GM12878 (cell line): Measurements from ENCODE around the gene CFAP61. TPM values are rescaled to one million over a fixed set of nuclear protein-coding genes. Genes with fewer than 3 reads are reported as not detected.
A peak's percentile ranks its signal among the peaks of the same experiment; 100 is the strongest.

Experiments
- ATAC-seq: fragments of 200-7000 bp; cut with Tn5 transposase; 3 replicates; pipeline ENCODE4 v1.9.1; 2020; ENCODE audit warnings: mild to moderate bottlenecking, moderate library complexity
- BruUV-seq: library from RNA; stranded (reverse); fragments of 400-500 nt; replicated peaks from 2 replicates; lab custom pipeline; 2021; lab: Mats Ljungman, UMichigan
- CTCF ChIA-PET: fragments of 300-600 bp; sonication (Branson Sonifier 250); formaldehyde crosslinking; extraction: SDS; loops from one replicate; lab custom pipeline; 2021; ENCODE audit warnings: inconsistent platforms; lab: Yijun Ruan, JAX
- POLR2A ChIA-PET: fragments of 350-600 bp; formaldehyde crosslinking; extraction: SDS; loops from one replicate; lab custom pipeline; 2021; ENCODE audit warnings: inconsistent platforms; lab: Charles Lee
- RAD21 ChIA-PET: fragments of 300-600 bp; sonication (Branson Sonifier 250); formaldehyde crosslinking; loops from one replicate; lab custom pipeline; 2023; ENCODE audit warnings: antibody characterized with exemption; ENCODE audit not compliant: unreplicated experiment; lab: Charles Lee
- SMC1A ChIA-PET: fragments of 300-600 bp; sonication (Branson Sonifier 250); formaldehyde crosslinking; loops from one replicate; lab custom pipeline; 2023; ENCODE audit not compliant: unreplicated experiment, uncharacterized antibody; lab: Charles Lee
- DNase-seq: peaks from one replicate; pipeline ENCODE4 v3.0.0-alpha.2; 2011; ENCODE audit warnings: low read depth, low spot score
- FAIRE-seq: peaks from 3 replicates; lab custom pipeline; 2011; peaks lifted over from hg19 to GRCh38; lab: Jason Lieb, UNC
- H2AFZ ChIP-seq: 2 replicates; pipeline ENCODE4 v1.6.0; 2011; ENCODE audit warnings: low read depth, low read length, control low read depth; ENCODE audit not compliant: control insufficient read depth
- H3K27ac ChIP-seq: 2 replicates; pipeline ENCODE4 v1.5.1; 2011; ENCODE audit warnings: control low read depth; ENCODE audit not compliant: control insufficient read depth, insufficient read depth
- H3K27me3 ChIP-seq, 2 experiments: replicated peaks in 1 of 2; 2 replicates each; pipeline versions ENCODE4 v1.6.0 to v1.6.1; 2011; ENCODE audit warnings: low read length in 1 of 2; ENCODE audit not compliant: control insufficient read depth in 2 of 2, insufficient read depth in 2 of 2
- H3K36me3 ChIP-seq, 2 experiments: 2 replicates each; pipeline ENCODE4 v1.5.1; 2011; ENCODE audit warnings: low read length in 1 of 2; ENCODE audit not compliant: control insufficient read depth in 2 of 2, insufficient read depth in 2 of 2
- H3K4me1 ChIP-seq: 2 replicates; pipeline ENCODE4 v1.6.1; 2011; ENCODE audit warnings: mild to moderate bottlenecking, low read length, moderate library complexity, mixed read lengths; ENCODE audit not compliant: control insufficient read depth, insufficient read depth
- H3K4me2 ChIP-seq: 2 replicates; pipeline ENCODE4 v1.6.0; 2011; ENCODE audit warnings: control low read depth; ENCODE audit not compliant: control insufficient read depth, insufficient read depth
- H3K4me3 ChIP-seq: fragments of 200-600 bp; sonication (generic); 2 replicates; pipeline ENCODE4 v1.5.1; 2016
- H3K79me2 ChIP-seq: 2 replicates; pipeline ENCODE4 v1.6.0; 2011; ENCODE audit warnings: low read length; ENCODE audit not compliant: control insufficient read depth, insufficient read depth
- H3K9ac ChIP-seq: 2 replicates; pipeline ENCODE4 v1.8.0; 2011; ENCODE audit warnings: low read length, control low read depth, mixed read lengths; ENCODE audit not compliant: control insufficient read depth, insufficient read depth
- H3K9me3 ChIP-seq: replicated peaks from 3 replicates; pipeline ENCODE4 v1.5.1; 2011; ENCODE audit warnings: mild to moderate bottlenecking, low read length; ENCODE audit not compliant: control insufficient read depth, insufficient read depth
- H4K20me1 ChIP-seq: 2 replicates; pipeline ENCODE4 v1.6.0; 2011; ENCODE audit not compliant: control insufficient read depth, insufficient read depth
- BACH1 ChIP-seq: fragments of 450-650 bp; IDR thresholded peaks from 2 replicates; pipeline ENCODE4 v1.6.1; 2017; ENCODE audit warnings: mild to moderate bottlenecking, borderline replicate concordance
- ETV6 ChIP-seq, 2 experiments: fragments of 450-650 bp in 1 of 2; IDR thresholded peaks in 1 of 2; conservative IDR thresholded peaks in 1 of 2; 2 replicates each; pipeline ENCODE4 v1.6.1; 2014; ENCODE audit warnings: antibody characterized with exemption in 1 of 2, borderline replicate concordance in 1 of 2, low read depth in 1 of 2, mild to moderate bottlenecking in 1 of 2, moderate library complexity in 1 of 2
- FOXK2 ChIP-seq: fragments of 450-650 bp; IDR thresholded peaks from 2 replicates; pipeline ENCODE4 v1.6.1; 2017; ENCODE audit warnings: mild to moderate bottlenecking, moderate library complexity
- RAD21 ChIP-seq: IDR thresholded peaks from 2 replicates; pipeline ENCODE4 v1.6.1; 2011; ENCODE audit warnings: mild to moderate bottlenecking, low read depth, low read length, moderate library complexity; ENCODE audit not compliant: insufficient read depth
- SMC3 ChIP-seq: IDR thresholded peaks from 2 replicates; pipeline ENCODE4 v1.6.1; 2011; ENCODE audit warnings: low read length, improper control_type of control experiment, borderline replicate concordance
- YY1 ChIP-seq: IDR thresholded peaks from 2 replicates; pipeline ENCODE4 v1.6.1; 2011; ENCODE audit warnings: low read depth, mild to moderate bottlenecking, low read length
- whole genome bisulfite sequencing: methylation state at CpG from one replicate; pipeline ENCODE4 v1.1.6; 2016; ENCODE audit warnings: low lambda C conversion rate; ENCODE audit not compliant: insufficient replicate concordance, insufficient coverage; ENCODE audit errors: missing lambda C conversion rate; 5-methylcytosine and 5-hydroxymethylcytosine counted together
- in situ Hi-C: fragments of 300-500 bp; cut with MboI; formaldehyde crosslinking; loops from 9 replicates; pipeline ENCODE4 v1.14.3; 2018; ENCODE audit warnings: mixed read lengths
- intact Hi-C: fragments of 100-400 bp; cut with micrococcal nuclease; formaldehyde crosslinking; loops from one replicate; pipeline ENCODE4 v1.14.2; 2022; ENCODE audit not compliant: unreplicated experiment
- polyA plus RNA-seq, 11 experiments: library from polyadenylated mRNA; depleted of rRNA in 4 of 11; unstranded in 6 of 11; stranded (reverse) in 5 of 11; fragments of >200 nt; fragmentation: Nextera tagmentation in 4 of 11; fragmentation: Illumina TruSeq in 1 of 11; extraction: Ambion mirVana in 4 of 11; extraction: Trizol in 1 of 11; gene quantifications; 1 replicate in 1 of 11; 2 replicates in 10 of 11; pipeline versions ENCODE4 v1.2.1 to v1.2.3, GENCODE V29; 2011 to 2016; ENCODE audit warnings: inconsistent platforms in 2 of 11, missing spikeins in 2 of 11, low read depth in 1 of 11
- total RNA-seq, 4 experiments: library from RNA; depleted of rRNA in 3 of 4; stranded (reverse); fragments of >200 nt in 3 of 4; fragmentation: Illumina TruSeq in 1 of 4; extraction: Trizol in 1 of 4; gene quantifications; 2 replicates each; pipeline versions ENCODE4 v1.2.1 to v1.2.3, GENCODE V29; 2013 to 2021
- TF ChIP-seq, protein P1 (sequence below): IDR thresholded peaks from 2 replicates; pipeline ENCODE4 v1.6.1; 2011; ENCODE audit warnings: mild to moderate bottlenecking, low read depth, low read length, moderate library complexity; ENCODE audit not compliant: insufficient replicate concordance
- TF ChIP-seq, protein P2 (sequence below), 3 experiments: IDR thresholded peaks in 2 of 3; conservative IDR thresholded peaks in 1 of 3; 2 replicates each; pipeline ENCODE4 v1.5.1; 2011; ENCODE audit warnings: low read depth in 3 of 3, low read length in 3 of 3, mild to moderate bottlenecking in 3 of 3, control low read depth in 2 of 3, moderate library complexity in 2 of 3, inconsistent platforms in 1 of 3, mixed read lengths in 1 of 3; ENCODE audit not compliant: control insufficient read depth in 2 of 3, insufficient read depth in 1 of 3; ENCODE audit errors: extremely low read depth in 1 of 3

The CFAP61 gene
- total and polyA plus RNA-seq, 10 of the 15 experiments (the other 5 are each of a cell fraction or from before 2014, with no cell fraction given): 0.11 to 0.41 (median 0.24) TPM; not detected in 7

DNA sequence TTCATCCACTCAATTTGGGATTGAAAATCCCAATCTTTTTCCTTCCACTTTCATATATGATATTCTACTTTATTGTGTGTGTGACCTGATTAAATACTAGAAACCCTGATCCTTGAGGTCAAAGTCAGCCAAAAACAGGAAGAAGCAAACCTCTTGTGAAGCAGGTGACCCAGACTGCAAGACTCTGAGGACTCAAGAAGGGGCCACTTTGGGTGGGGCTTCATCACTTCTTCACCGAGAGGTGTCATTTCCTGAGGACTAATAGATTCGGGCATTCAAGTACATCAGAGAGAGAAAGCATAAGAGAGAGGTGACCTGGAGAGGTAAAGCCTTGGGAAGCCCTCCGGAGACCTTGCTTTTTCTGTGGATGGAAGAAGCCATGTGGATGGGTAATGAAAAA, 129.0 kb downstream of the CFAP61 start (continued):
- TF ChIP-seq, protein P1, sequence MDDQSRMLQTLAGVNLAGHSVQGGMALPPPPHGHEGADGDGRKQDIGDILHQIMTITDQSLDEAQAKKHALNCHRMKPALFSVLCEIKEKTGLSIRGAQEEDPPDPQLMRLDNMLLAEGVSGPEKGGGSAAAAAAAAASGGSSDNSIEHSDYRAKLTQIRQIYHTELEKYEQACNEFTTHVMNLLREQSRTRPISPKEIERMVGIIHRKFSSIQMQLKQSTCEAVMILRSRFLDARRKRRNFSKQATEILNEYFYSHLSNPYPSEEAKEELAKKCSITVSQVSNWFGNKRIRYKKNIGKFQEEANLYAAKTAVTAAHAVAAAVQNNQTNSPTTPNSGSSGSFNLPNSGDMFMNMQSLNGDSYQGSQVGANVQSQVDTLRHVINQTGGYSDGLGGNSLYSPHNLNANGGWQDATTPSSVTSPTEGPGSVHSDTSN: no peak
- TF ChIP-seq FOXK2 (no peak), BACH1 (no peak)

- no peaks in the 10 kb centered on the region for H3K36me3 ChIP-seq
- in situ Hi-C loops (no loop called here), intact Hi-C loops (loop anchor here (2.0 to 5.0 kb wide), 2 partner anchors 53 to 383 kb away; no protein-coding TSS in a partner anchor)
- RAD21 ChIA-PET: no interaction called here
- no TSS peak for BruUV-seq
- H3K9ac ChIP-seq: no peak overlapping the region
- peak; percentile 38; the same call in 1 of the 3 replicates for ATAC-seq
- peaks cover 3% of the 10 kb centered on the region; the same call in 1 of the 2 replicates for H3K4me1 ChIP-seq
- no peaks in the 10 kb centered on the region for H4K20me1 ChIP-seq
- no peak overlapping the region for H3K4me2 ChIP-seq
- no peak overlapping the region for H2AFZ ChIP-seq
- no peaks in the 10 kb centered on the region for H3K27me3 ChIP-seq
- WGBS: 36% methylated on average over 1 of the region's 1 CpG
- no peak for DNase-seq
- CTCF ChIA-PET: interaction anchor here (1.5 to 1.6 kb wide), 2 partner anchors 53 to 56 kb away, joined by 8 to 16 read pairs; no protein-coding TSS in a partner anchor
- FAIRE-seq: no peak
- no peak overlapping the region for H3K27ac ChIP-seq
- POLR2A ChIA-PET: no interaction called here
- SMC1A ChIA-PET: interaction anchor here (0.9 to 1.2 kb wide), 2 partner anchors 53 to 54 kb away, joined by 3 to 4 read pairs; no protein-coding TSS in a partner anchor
- TF ChIP-seq ETV6 (conservative IDR thresholded peaks at IDR 0.05 in 1 of 2, IDR thresholded peaks at IDR 0.05 in 1 of 2; ENCODE audit: borderline replicate concordance in 1 of 2, low read depth in 1 of 2) (no peak), YY1 (peak; percentile 73), SMC3 (peak; percentile 35; the same call in 1 of the 2 replicates), RAD21 (peak; percentile 33; the same call in 1 of the 2 replicates)
- TF ChIP-seq, protein P2, sequence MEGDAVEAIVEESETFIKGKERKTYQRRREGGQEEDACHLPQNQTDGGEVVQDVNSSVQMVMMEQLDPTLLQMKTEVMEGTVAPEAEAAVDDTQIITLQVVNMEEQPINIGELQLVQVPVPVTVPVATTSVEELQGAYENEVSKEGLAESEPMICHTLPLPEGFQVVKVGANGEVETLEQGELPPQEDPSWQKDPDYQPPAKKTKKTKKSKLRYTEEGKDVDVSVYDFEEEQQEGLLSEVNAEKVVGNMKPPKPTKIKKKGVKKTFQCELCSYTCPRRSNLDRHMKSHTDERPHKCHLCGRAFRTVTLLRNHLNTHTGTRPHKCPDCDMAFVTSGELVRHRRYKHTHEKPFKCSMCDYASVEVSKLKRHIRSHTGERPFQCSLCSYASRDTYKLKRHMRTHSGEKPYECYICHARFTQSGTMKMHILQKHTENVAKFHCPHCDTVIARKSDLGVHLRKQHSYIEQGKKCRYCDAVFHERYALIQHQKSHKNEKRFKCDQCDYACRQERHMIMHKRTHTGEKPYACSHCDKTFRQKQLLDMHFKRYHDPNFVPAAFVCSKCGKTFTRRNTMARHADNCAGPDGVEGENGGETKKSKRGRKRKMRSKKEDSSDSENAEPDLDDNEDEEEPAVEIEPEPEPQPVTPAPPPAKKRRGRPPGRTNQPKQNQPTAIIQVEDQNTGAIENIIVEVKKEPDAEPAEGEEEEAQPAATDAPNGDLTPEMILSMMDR (IDR thresholded peaks at IDR 0.05 in 2 of 3, conservative IDR thresholded peaks at IDR 0.05 in 1 of 3; ENCODE audit: control insufficient read depth in 2 of 3, extremely low read depth in 1 of 3, insufficient read depth in 1 of 3, low read depth in 3 of 3, low read length in 3 of 3): peak; percentile 20 to 60 (median 36); a peak in 4 of 6 replicates
- no peak overlapping the region for H3K4me3 ChIP-seq
- H3K9me3 ChIP-seq: no peaks in the 10 kb centered on the region
- no peaks in the 10 kb centered on the region for H3K79me2 ChIP-seq
Observed at GRCh38 chr20:20184149-20184548, 131.8 kb downstream of the CFAP61 start.
